HFFc6 (cell line): ENCODE measurements around the gene ANKRA2. TPM values are rescaled to one million over a fixed set of nuclear protein-coding genes. Genes with fewer than 3 reads are reported as not detected.

Experiments
- DNase-seq: peaks from one replicate; pipeline ENCODE4 v3.0.0-alpha.2; 2018
- H3K27ac Mint-ChIP-seq: 2 replicates; pipeline ENCODE4 v1.8.0; 2020; ENCODE audit warnings: mild to moderate bottlenecking, mixed read lengths
- H3K27me3 Mint-ChIP-seq: 2 replicates; pipeline ENCODE4 v1.8.0; 2021; ENCODE audit warnings: mild to moderate bottlenecking, moderate library complexity, mixed read lengths; ENCODE audit not compliant: insufficient read depth
- H3K36me3 Mint-ChIP-seq: 2 replicates; pipeline ENCODE4 v1.8.0; 2021; ENCODE audit warnings: low read depth, mixed read lengths
- H3K4me1 Mint-ChIP-seq: 2 replicates; pipeline ENCODE4 v1.8.0; 2020; ENCODE audit warnings: low read depth, mixed read lengths
- H3K4me3 Mint-ChIP-seq: 2 replicates; pipeline ENCODE4 v1.8.0; 2020; ENCODE audit warnings: mild to moderate bottlenecking, moderate library complexity, mixed read lengths
- H3K9me3 Mint-ChIP-seq: 2 replicates; pipeline ENCODE4 v1.8.0; 2020; ENCODE audit warnings: mild to moderate bottlenecking, mixed read lengths
- total RNA-seq, 6 experiments: library from RNA; stranded (reverse); fragmentation: NEBNext Ultra II Directional; extraction: Animal tissue kit (Norgen Biotek cat#: 25700); gene quantifications; 2 replicates in 1 of 6; 3 replicates in 5 of 6; pipeline ENCODE4 v1.2.3, GENCODE V29; 2021
- TF ChIP-seq, protein P1 (sequence below): fragments of 200-600 bp; sonication (generic); IDR thresholded peaks from 2 replicates; pipeline ENCODE4 v1.5.0; 2021; ENCODE audit warnings: antibody characterized with exemption, mild to moderate bottlenecking

The ANKRA2 gene
- total RNA-seq, 6 experiments from 2014 or later = 12.5 to 15.1 (median 13.7) TPM

DNA sequence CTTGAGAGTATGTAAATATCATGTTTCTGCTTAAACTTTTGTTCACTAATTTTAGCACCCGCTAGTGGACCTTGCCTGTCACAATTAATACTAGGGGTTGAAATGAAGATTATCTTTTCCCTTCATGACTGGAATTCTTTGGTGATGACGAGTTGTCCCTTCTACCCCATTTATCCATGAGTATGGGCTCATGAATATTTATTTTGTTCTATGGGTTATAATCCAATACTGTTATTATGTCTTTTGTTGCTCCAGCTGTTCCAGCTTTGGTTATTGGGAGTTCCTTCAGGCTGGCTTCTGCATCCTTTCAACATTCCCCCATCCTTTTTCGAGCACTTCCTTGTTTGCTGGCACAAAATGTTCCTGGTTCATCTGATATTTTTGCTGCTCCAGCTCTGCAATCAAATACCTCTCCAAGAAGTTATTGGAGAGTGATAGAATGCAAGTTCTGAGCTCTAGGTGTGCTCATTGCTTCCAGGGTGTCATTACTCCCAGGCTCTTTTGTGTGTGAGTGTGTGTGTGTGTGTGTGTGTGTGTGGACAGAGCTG lies 40.8 kb upstream of the ANKRA2 start:
- H3K4me1 Mint-ChIP-seq = peaks cover 30% of the 10 kb centered on the region
- peaks cover 5% of the 10 kb centered on the region; the same call in 1 of the 2 replicates for H3K36me3 Mint-ChIP-seq
- H3K4me3 Mint-ChIP-seq = peak overlapping the region; percentile 8; the same call in 1 of the 2 replicates
- TF ChIP-seq, protein P1, sequence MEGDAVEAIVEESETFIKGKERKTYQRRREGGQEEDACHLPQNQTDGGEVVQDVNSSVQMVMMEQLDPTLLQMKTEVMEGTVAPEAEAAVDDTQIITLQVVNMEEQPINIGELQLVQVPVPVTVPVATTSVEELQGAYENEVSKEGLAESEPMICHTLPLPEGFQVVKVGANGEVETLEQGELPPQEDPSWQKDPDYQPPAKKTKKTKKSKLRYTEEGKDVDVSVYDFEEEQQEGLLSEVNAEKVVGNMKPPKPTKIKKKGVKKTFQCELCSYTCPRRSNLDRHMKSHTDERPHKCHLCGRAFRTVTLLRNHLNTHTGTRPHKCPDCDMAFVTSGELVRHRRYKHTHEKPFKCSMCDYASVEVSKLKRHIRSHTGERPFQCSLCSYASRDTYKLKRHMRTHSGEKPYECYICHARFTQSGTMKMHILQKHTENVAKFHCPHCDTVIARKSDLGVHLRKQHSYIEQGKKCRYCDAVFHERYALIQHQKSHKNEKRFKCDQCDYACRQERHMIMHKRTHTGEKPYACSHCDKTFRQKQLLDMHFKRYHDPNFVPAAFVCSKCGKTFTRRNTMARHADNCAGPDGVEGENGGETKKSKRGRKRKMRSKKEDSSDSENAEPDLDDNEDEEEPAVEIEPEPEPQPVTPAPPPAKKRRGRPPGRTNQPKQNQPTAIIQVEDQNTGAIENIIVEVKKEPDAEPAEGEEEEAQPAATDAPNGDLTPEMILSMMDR = no peak
- peaks cover 3% of the 10 kb centered on the region; the same call in 1 of the 2 replicates for H3K27me3 Mint-ChIP-seq
- no peak overlapping the region for H3K27ac Mint-ChIP-seq
- peaks cover 11% of the 10 kb centered on the region for H3K9me3 Mint-ChIP-seq
- no peak for DNase-seq

DNA sequence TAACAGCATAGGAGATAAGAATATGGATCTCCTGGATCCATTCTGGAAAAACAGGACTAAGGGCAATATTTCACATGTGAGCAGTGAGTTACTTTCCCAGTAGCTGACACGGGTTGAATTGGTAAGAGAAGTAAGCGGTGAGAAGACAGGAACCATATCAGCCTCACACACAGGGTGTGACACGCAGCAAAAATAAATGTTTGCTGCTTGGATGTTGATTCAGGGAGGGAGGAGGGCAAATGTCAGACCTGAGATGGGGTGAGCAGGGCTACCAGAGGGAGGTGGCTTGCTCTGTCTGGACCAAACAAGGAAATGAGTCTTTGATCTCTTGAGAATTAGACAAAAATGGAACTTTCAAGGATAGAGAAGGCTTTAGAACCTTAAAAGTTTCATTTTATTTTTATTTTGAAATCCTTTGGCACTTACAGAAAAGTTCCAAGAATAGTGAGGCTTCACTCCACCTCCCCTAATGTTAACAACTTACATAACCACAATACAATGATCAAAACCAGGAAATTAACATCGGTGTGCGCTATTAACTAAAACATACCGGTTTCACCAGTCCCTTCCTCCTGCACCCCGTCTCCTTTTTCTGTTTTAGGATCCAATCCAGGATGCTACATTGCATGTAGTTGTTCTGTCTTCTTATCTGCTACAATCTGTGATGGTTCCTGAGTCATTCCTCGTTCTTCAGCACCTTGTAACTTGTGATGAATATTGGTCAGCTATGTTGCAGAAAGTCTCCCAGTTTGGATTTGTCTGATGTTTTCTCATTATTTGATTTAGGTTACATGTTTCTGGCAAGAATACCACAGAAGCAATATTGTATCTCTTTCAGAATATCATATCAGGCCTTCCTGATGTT lies 40.0 kb upstream of the ANKRA2 start:
- TF ChIP-seq, protein P1 = no peak
- Mint-ChIP-seq H3K36me3 (peaks cover 5% of the 10 kb centered on the region; the same call in 1 of the 2 replicates), H3K27ac (no peak overlapping the region; the same call in 1 of the 2 replicates), H3K9me3 (peaks cover 11% of the 10 kb centered on the region), H3K4me3 (no peak overlapping the region), H3K27me3 (peaks cover 2% of the 10 kb centered on the region; the same call in 1 of the 2 replicates), H3K4me1 (peaks cover 30% of the 10 kb centered on the region)
- peak; percentile 62 for DNase-seq

DNA sequence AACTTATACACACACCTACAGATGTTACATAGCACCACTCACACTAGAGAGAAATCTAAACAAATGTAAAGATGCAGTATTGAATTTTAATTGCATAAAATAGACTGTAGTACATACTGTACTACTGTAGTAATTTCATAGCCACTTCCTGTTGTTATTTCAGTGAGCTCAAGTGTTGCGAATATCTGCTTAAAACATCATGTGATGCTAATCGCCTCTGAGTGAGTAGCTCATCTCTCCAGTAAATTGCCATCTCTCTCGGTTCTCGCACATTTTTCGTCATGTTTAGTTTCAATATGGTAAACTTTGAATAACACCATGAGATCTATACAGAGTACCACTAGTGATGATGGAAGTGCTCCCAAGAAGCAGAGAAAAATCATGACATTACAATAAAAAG lies 38.6 kb upstream of the ANKRA2 start:
- Mint-ChIP-seq H3K36me3 (peaks cover 5% of the 10 kb centered on the region; the same call in 1 of the 2 replicates), H3K4me1 (peaks cover 30% of the 10 kb centered on the region), H3K4me3 (no peak overlapping the region), H3K9me3 (peaks cover 11% of the 10 kb centered on the region), H3K27me3 (no peaks in the 10 kb centered on the region; the same call in 1 of the 2 replicates), H3K27ac (no peak overlapping the region)
- TF ChIP-seq, protein P1 = no peak
- DNase-seq = no peak

DNA sequence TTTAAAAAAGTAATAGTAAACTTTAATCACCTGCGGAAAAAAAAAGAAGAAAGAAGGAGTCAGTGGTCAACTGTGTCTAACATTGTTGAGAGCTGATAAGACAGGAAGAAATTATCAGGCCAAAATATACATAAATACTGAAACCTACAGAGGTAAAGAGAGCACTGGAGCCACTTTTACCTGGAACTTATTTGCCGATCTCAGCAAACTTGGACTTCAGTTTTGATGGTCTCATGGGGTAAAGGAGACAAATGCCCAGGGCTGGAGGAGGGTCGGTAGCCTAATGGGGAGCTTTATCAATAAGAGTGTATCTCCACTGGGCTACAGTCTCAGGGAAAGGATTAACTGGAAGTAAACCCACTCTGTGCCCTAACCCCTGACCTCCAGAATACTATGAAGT lies 33.9 kb upstream of the ANKRA2 start:
- Mint-ChIP-seq H3K27ac (no peak overlapping the region), H3K36me3 (peaks cover 5% of the 10 kb centered on the region; the same call in 1 of the 2 replicates), H3K4me3 (no peak overlapping the region), H3K4me1 (no peaks in the 10 kb centered on the region), H3K9me3 (peaks cover 11% of the 10 kb centered on the region), H3K27me3 (no peaks in the 10 kb centered on the region; the same call in 1 of the 2 replicates)
- no peak for DNase-seq
- TF ChIP-seq, protein P1 = no peak

DNA sequence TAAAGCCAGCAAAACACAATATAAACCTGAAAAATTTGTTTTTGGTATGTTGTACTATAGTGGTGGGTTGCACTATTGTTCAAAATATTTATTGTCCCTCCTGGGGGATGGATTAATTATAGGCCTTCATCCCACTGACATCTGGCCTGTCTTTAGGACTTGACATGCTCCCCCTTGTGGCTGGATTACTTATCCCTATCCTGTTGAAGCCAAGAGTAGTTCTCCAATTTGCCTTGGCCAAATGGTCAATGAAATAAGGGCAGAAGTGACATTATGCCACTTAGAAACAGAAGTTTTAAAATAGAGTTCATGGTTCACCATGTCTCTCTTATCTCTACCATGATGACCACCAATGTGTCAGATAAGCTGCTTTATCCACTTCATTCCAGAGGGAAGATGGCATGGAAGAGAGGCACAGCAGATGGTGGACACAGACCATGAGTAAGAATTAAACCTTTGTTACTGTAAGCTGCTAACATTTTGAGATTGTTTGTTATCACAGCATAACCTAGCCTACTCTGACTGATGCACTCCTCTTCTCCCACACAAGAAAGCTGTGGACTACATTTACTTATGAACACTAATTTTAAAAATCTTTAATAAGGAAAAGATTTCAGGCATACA lies 31.4 kb upstream of the ANKRA2 start:
- peak; percentile 25 for DNase-seq
- Mint-ChIP-seq H3K27ac (no peak overlapping the region), H3K9me3 (peaks cover 3% of the 10 kb centered on the region), H3K4me1 (peaks cover 21% of the 10 kb centered on the region), H3K36me3 (peaks cover 4% of the 10 kb centered on the region; the same call in 1 of the 2 replicates), H3K27me3 (no peaks in the 10 kb centered on the region), H3K4me3 (no peak overlapping the region)
- TF ChIP-seq, protein P1 = peak; percentile 84
